Activated naive CD4-positive, alpha-beta T cell treated with anti-CD3 and anti-CD28 coated beads, Interleukin-2, amount 50 U/mL, for 16 hours (primary cell): ENCODE results near the gene ITPRID1.

Experiments
- DNase-seq: peaks from one replicate; pipeline ENCODE4 v3.0.0-alpha.2; 2020

ITPRID1 gene

GRCh38 chr7:31707089-31707488 is 193.2 kb downstream of the ITPRID1 start:
- DNase-seq: no peak
